HG02571 (cell line): ENCODE results near the gene MIPEP.

Source experiments
- ATAC-seq: cut with Tn5 transposase; IDR thresholded peaks from one replicate; pipeline ENCODE4 v1.9.1; 2021; ENCODE audit warnings: mild to moderate bottlenecking, moderate library complexity; ENCODE audit not compliant: unreplicated experiment

MIPEP gene

DNA sequence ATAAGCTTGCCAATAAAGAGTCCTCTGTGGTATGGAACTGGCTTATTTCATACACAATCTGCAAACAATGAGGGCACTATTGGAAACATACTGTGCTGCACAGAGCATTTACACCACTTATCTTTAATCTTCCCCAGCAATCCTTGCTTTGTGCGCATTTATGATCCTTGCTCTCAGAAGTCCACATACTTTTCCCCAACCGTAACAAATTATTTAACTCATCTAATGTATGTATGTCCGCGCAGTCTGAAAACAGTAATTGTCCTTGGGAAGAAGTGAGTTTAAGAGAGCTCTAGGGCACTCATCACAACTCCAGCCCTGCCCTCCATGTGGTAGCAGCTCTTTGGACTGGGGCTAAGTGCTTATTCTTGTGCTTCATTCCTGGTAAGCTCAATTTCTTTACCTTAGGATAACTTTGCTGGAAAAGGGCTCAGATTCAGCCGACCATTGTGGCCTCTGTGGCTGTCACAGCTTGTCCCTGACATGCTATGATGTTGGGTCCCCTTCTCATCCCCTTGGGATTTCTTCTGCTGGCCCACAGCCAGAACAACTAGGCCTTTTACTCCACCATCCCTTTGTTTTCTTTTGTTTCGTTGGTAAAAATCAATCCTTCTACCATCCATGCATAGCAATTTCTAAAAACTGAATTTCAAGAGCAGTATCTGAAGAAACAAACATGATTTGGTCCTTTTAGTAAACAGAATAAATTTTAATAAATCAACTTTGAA is 166.3 kb downstream of the MIPEP start:
- ATAC-seq: no peak

DNA sequence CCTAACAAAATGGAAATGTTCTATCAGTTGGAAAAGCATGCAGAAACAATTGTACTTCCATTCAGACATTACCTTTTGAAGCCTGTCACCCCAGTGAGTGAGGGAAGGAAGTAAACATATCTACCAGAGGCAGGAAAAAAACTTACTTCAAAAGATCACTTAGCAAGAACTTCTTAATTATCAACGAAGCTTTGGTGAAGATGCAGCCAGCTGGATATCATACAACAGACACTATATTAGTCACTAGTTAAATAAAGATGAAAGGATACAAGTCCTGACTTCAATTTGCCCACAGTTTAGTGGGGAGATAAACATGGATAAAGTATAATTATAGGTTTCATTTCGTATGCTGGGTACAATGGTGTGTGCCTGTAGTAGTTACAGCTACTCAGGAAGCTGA is 170.2 kb downstream of the MIPEP start:
- no peak for ATAC-seq

DNA sequence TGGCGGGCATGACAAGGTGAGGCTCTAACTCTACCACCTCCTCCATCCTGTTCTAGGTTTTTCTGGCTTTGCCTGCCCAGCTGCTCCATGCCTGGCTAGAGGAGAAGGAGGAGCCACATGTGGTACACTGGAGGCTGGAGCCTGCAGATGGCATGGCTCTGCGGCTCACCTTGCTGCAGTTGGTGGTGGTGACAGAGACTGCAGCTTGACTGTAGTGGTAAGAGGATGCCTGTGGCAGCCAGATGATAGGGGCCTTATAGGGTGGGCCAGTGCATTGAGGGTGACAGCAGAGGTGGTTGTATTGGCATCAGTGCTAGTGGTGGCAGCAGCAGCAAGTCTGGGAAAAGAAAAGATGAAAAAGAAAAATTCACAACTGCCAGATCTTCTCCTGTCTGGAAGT is 172.8 kb downstream of the MIPEP start:
- ATAC-seq: no peak

- no peak for ATAC-seq
These were observed 173.4 kb downstream of the MIPEP start for GRCh38 chr13:23715762-23716235.

GRCh38 chr13:23715092-23715761 is 174.0 kb downstream of the MIPEP start:
- no peak for ATAC-seq

GRCh38 chr13:23714672-23715071 is 174.5 kb downstream of the MIPEP start:
- ATAC-seq: no peak

- ATAC-seq: no peak
These were observed 177.8 kb downstream of the MIPEP start for GRCh38 chr13:23711355-23711754.

DNA sequence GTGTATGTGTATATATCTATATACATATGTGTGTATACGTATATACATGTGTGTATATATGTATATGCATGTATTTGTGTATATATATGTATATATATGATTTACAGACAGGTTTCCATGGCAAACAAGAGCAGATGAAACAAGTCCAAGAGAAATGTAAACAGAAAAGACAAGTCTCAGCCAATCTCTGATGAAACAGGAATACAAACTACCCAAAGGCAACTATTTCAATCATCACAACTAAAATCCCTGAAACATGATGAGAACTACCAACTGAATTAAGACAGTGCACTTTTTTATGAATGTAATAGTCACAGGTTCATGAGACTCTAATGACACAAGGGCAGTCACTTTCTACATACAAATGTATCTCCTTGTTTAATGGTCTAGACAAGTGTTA is 178.8 kb downstream of the MIPEP start:
- no peak for ATAC-seq

GRCh38 chr13:23709536-23709935 is 179.7 kb downstream of the MIPEP start:
- ATAC-seq: no peak

- ATAC-seq: no peak
These were observed 181.5 kb downstream of the MIPEP start for GRCh38 chr13:23707674-23708073.

DNA sequence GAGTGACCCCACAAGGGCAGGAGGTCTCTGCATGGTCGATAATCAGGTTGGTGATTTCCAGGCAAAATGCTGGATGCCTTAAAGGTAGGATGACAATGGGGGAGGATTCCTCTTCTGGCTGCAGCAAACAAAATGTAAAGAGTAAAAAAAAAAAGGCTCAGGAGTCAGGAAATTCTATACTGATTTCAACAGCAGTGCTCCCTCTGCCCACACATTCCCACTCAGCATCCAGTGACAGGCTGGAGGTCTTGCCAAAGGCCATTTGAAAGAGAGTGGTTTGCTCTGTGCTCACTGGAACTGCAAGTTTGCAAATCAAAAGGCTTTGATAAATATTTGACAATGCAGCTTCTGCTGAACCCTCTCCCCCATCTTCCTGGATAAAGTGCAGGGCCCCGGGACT is 183.6 kb downstream of the MIPEP start:
- no peak for ATAC-seq

GRCh38 chr13:23703246-23703860 is 185.8 kb downstream of the MIPEP start:
- no peak for ATAC-seq

DNA sequence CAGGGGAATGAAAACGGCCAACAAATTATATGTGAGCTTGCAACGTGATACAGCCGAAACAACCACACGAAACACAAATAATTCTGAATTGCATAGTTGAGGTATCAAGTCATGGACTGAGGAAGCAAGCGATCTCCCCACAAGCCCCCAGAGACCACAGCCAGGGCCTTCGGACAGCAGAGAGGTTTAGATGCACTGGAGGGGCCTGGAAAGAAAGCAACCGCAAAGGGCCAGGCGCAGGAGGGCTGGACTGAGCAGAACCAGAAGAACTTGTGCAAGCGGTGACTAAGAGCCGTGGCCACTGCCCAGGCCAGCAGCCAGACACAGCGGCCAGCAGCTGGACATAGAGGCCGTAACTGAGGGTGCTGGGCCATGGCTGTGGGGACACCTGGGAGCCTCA is 187.6 kb downstream of the MIPEP start:
- ATAC-seq: no peak

GRCh38 chr13:23701186-23701585 is 188.0 kb downstream of the MIPEP start:
- ATAC-seq: no peak

- no peak for ATAC-seq
These were observed 189.9 kb downstream of the MIPEP start for GRCh38 chr13:23699271-23699670.

- no peak for ATAC-seq
These were observed 191.4 kb downstream of the MIPEP start for GRCh38 chr13:23697772-23698313.

DNA sequence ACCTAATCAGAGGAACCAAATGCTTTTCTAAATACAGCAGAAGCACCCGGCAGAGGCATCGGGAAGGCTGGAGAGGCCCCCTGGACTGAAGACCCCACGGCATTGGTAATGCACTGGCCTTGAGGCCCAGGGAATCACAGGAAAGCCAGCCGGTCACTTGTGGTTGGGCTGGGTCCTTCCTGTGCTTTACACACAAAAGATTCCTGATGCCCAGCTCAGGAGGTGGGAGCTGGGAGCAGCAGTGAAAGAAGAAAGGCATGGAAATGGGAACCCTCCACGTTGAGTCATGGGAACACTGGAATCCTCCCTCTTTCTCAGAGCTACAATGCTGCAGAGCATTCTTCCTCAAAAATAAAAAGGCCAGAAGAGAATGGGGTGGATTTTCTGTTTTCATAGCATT is 192.6 kb downstream of the MIPEP start:
- ATAC-seq: no peak

GRCh38 chr13:23695711-23696464 is 193.3 kb downstream of the MIPEP start:
- peak; percentile 68 for ATAC-seq

DNA sequence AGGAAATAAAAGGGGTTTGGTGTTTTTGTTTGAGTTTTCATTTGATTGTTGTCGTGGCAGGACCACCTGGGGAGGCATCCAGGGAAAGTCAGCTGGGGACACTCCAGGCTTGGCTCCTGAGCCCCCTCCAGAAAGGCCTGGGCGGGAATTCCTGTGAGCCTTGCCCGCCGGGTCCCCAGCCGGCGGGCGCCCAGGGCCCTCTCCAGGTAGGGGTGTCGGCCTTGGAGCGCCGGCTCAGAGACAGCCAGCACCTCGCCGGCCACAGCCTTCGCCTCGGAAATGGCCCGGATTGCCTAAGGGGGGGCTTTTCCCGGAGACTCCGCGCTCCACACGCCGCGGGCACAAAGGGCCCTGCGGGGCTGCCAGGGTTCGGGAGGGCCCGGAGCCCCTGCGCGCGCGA is 194.0 kb downstream of the MIPEP start:
- ATAC-seq: no peak

DNA sequence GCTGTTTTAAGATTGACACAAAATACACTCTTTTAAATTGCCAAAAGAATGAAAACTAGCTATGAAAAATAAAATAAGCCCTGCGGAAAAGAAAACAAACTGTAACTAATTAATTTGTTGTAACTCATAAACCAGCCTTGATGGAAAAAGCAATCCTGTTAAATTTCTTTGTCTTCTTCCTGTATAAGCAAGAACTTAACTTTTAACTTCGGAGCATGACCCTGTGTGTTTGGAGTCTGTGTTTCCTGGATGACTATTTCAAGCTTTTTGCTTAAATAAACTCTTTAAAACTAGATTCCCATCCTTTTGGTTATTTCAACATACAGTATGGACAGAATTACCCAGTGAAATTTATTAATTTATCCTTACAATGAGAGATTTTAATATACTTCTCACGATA is 196.4 kb downstream of the MIPEP start:
- no peak for ATAC-seq

- no peak for ATAC-seq
These were observed 198.5 kb downstream of the MIPEP start for GRCh38 chr13:23690668-23691067.
